Neural progenitor cell (in vitro differentiated cells): ENCODE data around the gene PSEN1. TPM values are rescaled to one million over a fixed set of nuclear protein-coding genes. Genes with fewer than 3 reads are reported as not detected.

Experiments
- DNase-seq: peaks from one replicate; pipeline ENCODE4 v3.0.0-alpha.2; 2016; ENCODE audit warnings: low spot score
- H2AFZ ChIP-seq: fragments of 200-600 bp; sonication (generic); replicated peaks from 2 replicates; pipeline ENCODE4 v1.6.1; 2016; ENCODE audit warnings: antibody characterized with exemption
- H3F3A ChIP-seq: fragments of 200-600 bp; sonication (generic); 2 replicates; pipeline ENCODE4 v1.6.1; 2016; ENCODE audit warnings: antibody characterized with exemption, low read depth
- H3K27ac ChIP-seq: fragments of 200-600 bp; sonication (generic); 2 replicates; pipeline ENCODE4 v1.5.1; 2016; ENCODE audit warnings: mild to moderate bottlenecking
- H3K27me3 ChIP-seq: fragments of 200-600 bp; sonication (generic); 2 replicates; pipeline ENCODE4 v1.6.1; 2016; ENCODE audit warnings: mild to moderate bottlenecking, moderate library complexity
- H3K36me3 ChIP-seq: fragments of 200-600 bp; sonication (generic); 2 replicates; pipeline ENCODE4 v1.5.1; 2016
- H3K4me1 ChIP-seq: fragments of 200-600 bp; sonication (generic); 2 replicates; pipeline ENCODE4 v1.6.1; 2016; ENCODE audit warnings: mixed run types
- H3K4me2 ChIP-seq: fragments of 200-600 bp; sonication (generic); 2 replicates; pipeline ENCODE4 v1.6.1; 2016
- H3K4me3 ChIP-seq: fragments of 200-600 bp; sonication (generic); 2 replicates; pipeline ENCODE4 v1.5.1; 2016
- H3K79me2 ChIP-seq: fragments of 200-600 bp; sonication (generic); 2 replicates; pipeline ENCODE4 v1.6.1; 2016; ENCODE audit warnings: low read depth
- H3K9ac ChIP-seq: fragments of 200-600 bp; sonication (generic); 2 replicates; pipeline ENCODE4 v1.6.1; 2016
- H3K9me3 ChIP-seq: fragments of 200-600 bp; sonication (generic); 2 replicates; pipeline ENCODE4 v1.5.1; 2016; ENCODE audit warnings: low read depth
- H4K20me1 ChIP-seq: fragments of 200-600 bp; sonication (generic); 2 replicates; pipeline ENCODE4 v1.6.1; 2016; ENCODE audit warnings: low read depth
- H3K27ac Mint-ChIP-seq: 3 replicates; pipeline ENCODE4 v1.8.0; 2021; ENCODE audit warnings: mixed read lengths
- H3K27me3 Mint-ChIP-seq: 2 replicates; pipeline ENCODE4 v1.8.0; 2022; ENCODE audit warnings: low read depth, mild to moderate bottlenecking, inconsistent platforms, moderate library complexity, mixed read lengths; ENCODE audit not compliant: insufficient read depth
- H3K36me3 Mint-ChIP-seq: 3 replicates; pipeline ENCODE4 v1.8.0; 2021; ENCODE audit warnings: mixed read lengths
- H3K4me1 Mint-ChIP-seq: 3 replicates; pipeline ENCODE4 v1.8.0; 2021; ENCODE audit warnings: mixed read lengths
- H3K4me3 Mint-ChIP-seq: 3 replicates; pipeline ENCODE4 v1.8.0; 2021; ENCODE audit warnings: mild to moderate bottlenecking, moderate library complexity, mixed read lengths
- H3K9me3 Mint-ChIP-seq: 3 replicates; pipeline ENCODE4 v1.8.0; 2020; ENCODE audit warnings: mixed read lengths
- CTCF ChIP-seq: fragments of 200-600 bp; sonication (generic); IDR thresholded peaks from 2 replicates; pipeline ENCODE4 v1.5.1; 2017; ENCODE audit warnings: antibody characterized with exemption, mild to moderate bottlenecking
- EZH2 ChIP-seq: fragments of 200-600 bp; sonication (generic); IDR thresholded peaks from 2 replicates; pipeline ENCODE4 v1.6.1; 2017; ENCODE audit warnings: antibody characterized with exemption, mild to moderate bottlenecking, moderate library complexity
- EZH2phosphoT487 ChIP-seq: fragments of 200-600 bp; sonication (generic); IDR thresholded peaks from 2 replicates; pipeline ENCODE4 v1.6.1; 2017; ENCODE audit warnings: antibody characterized with exemption
- total RNA-seq: library from RNA; depleted of rRNA; stranded (reverse); fragments of >200 nt; gene quantifications from 2 replicates; pipeline ENCODE4 v1.2.3, GENCODE V29; 2015; ENCODE audit warnings: low replicate concordance

Gene PSEN1
- total RNA-seq, 1 donor from 2014 or later: 80.5 TPM

- H3K27me3 ChIP-seq: no peaks in the 10 kb centered on the region
- no peaks in the 10 kb centered on the region for H3K79me2 ChIP-seq
- H2AFZ ChIP-seq: no peak overlapping the region
- no peak for DNase-seq
- no peak overlapping the region for H3K9ac ChIP-seq
- H3K9me3 Mint-ChIP-seq: no peaks in the 10 kb centered on the region
- H3K9me3 ChIP-seq: no peaks in the 10 kb centered on the region
- no peaks in the 10 kb centered on the region for H3F3A ChIP-seq
- no peak overlapping the region for H3K27ac Mint-ChIP-seq
- no peaks in the 10 kb centered on the region for H3K36me3 Mint-ChIP-seq
- no peak for TF ChIP-seq EZH2
- no peak for TF ChIP-seq EZH2phosphoT487
- no peak for TF ChIP-seq CTCF
- no peaks in the 10 kb centered on the region for H4K20me1 ChIP-seq
- H3K36me3 ChIP-seq: no peaks in the 10 kb centered on the region
- no peak overlapping the region for H3K4me3 Mint-ChIP-seq
- peaks cover 16% of the 10 kb centered on the region for H3K4me1 Mint-ChIP-seq
- H3K4me2 ChIP-seq: no peak overlapping the region
- H3K27me3 Mint-ChIP-seq: peaks cover 3% of the 10 kb centered on the region
- H3K27ac ChIP-seq: no peak overlapping the region
- no peak overlapping the region for H3K4me3 ChIP-seq
- no peaks in the 10 kb centered on the region for H3K4me1 ChIP-seq
These were observed 114.6 kb downstream of the PSEN1 start for GRCh38 chr14:73250781-73251500.

- Histone ChIP-seq H2AFZ (no peak overlapping the region), H3K9ac (no peak overlapping the region), H3K4me1 (no peaks in the 10 kb centered on the region), H3F3A (no peaks in the 10 kb centered on the region), H3K27me3 (no peaks in the 10 kb centered on the region), H3K36me3 (no peaks in the 10 kb centered on the region), H3K27ac (no peak overlapping the region), H3K79me2 (no peaks in the 10 kb centered on the region), H3K4me3 (no peak overlapping the region), H3K4me2 (no peak overlapping the region), H3K9me3 (no peaks in the 10 kb centered on the region), H4K20me1 (no peaks in the 10 kb centered on the region)
- TF ChIP-seq EZH2phosphoT487 (no peak), EZH2 (no peak), CTCF (no peak)
- Mint-ChIP-seq H3K9me3 (no peaks in the 10 kb centered on the region), H3K27ac (no peak overlapping the region), H3K4me1 (peaks cover 16% of the 10 kb centered on the region), H3K36me3 (no peaks in the 10 kb centered on the region), H3K27me3 (peaks cover 3% of the 10 kb centered on the region), H3K4me3 (no peak overlapping the region)
- no peak for DNase-seq
These were observed 115.4 kb downstream of the PSEN1 start for GRCh38 chr14:73251516-73252215.

GRCh38 chr14:73252491-73253322, 116.4 kb downstream of the PSEN1 start:
- Histone ChIP-seq H3K9me3 (no peaks in the 10 kb centered on the region), H3K79me2 (no peaks in the 10 kb centered on the region), H3K36me3 (no peaks in the 10 kb centered on the region), H3K4me1 (no peaks in the 10 kb centered on the region), H3K27ac (no peak overlapping the region), H4K20me1 (no peaks in the 10 kb centered on the region), H3K4me2 (no peak overlapping the region), H3K4me3 (no peak overlapping the region), H3K27me3 (no peaks in the 10 kb centered on the region), H2AFZ (no peak overlapping the region), H3K9ac (no peak overlapping the region), H3F3A (no peaks in the 10 kb centered on the region)
- Mint-ChIP-seq H3K27me3 (no peaks in the 10 kb centered on the region), H3K27ac (no peak overlapping the region), H3K4me1 (peaks cover 11% of the 10 kb centered on the region), H3K4me3 (no peak overlapping the region), H3K9me3 (no peaks in the 10 kb centered on the region), H3K36me3 (no peaks in the 10 kb centered on the region)
- no peak for TF ChIP-seq EZH2
- no peak for TF ChIP-seq CTCF
- no peak for TF ChIP-seq EZH2phosphoT487
- DNase-seq: no peak
